NCI-H1092 (cell line): ENCODE results near the gene GRPEL1.
A peak's percentile ranks its signal among the peaks of the same experiment; 100 is the strongest.
"Not testable (repeated sequence)": the region's sequence is repeated elsewhere in the genome, so short reads cannot be mapped to it uniquely, and the experiment has no call there.

Experiments
- DNase-seq: peaks from one replicate; lab custom pipeline; 2025; lab: John Stamatoyannopoulos, UW

Gene GRPEL1

GRCh38 chr4:7067452-7068278 lies at the start of gene GRPEL1:
GRPEL1 (minus strand) TSS chr4:7068064; CDS start chr4:7068032, 32 bp downstream.
- DNase-seq, result peak; percentile 99

- DNase-seq, result no peak
Observed at GRCh38 chr4:7116705-7117104, 48.8 kb upstream of the GRPEL1 start.

GRCh38 chr4:7115557-7116340 lies 47.9 kb upstream of the GRPEL1 start:
- no peak for DNase-seq

GRCh38 chr4:7112656-7113055 lies 44.8 kb upstream of the GRPEL1 start:
- DNase-seq, result no peak

GRCh38 chr4:7111441-7111840 lies 43.6 kb upstream of the GRPEL1 start:
- DNase-seq, result no peak

- DNase-seq, result no peak
Observed at GRCh38 chr4:7110546-7110945, 42.7 kb upstream of the GRPEL1 start.

GRCh38 chr4:7109169-7109568 lies 41.3 kb upstream of the GRPEL1 start:
- DNase-seq, result no peak

GRCh38 chr4:7108660-7109059 lies 40.8 kb upstream of the GRPEL1 start:
- no peak for DNase-seq

GRCh38 chr4:7108046-7108625 lies 40.3 kb upstream of the GRPEL1 start:
- no peak for DNase-seq

- DNase-seq, result no peak
Observed at GRCh38 chr4:7107166-7107905, 39.5 kb upstream of the GRPEL1 start.

- no peak for DNase-seq
Observed at GRCh38 chr4:7105276-7105675, 37.4 kb upstream of the GRPEL1 start.

- no peak for DNase-seq
Observed at GRCh38 chr4:7104366-7105031, 36.6 kb upstream of the GRPEL1 start.

- DNase-seq, result no peak
Observed at GRCh38 chr4:7103607-7104365, 35.9 kb upstream of the GRPEL1 start.

GRCh38 chr4:7103031-7103606 lies 35.3 kb upstream of the GRPEL1 start:
- DNase-seq, result peak; percentile 39

GRCh38 chr4:7102516-7102909 lies 34.6 kb upstream of the GRPEL1 start:
- not testable (repeated sequence) for DNase-seq

GRCh38 chr4:7101692-7102515 lies 34.0 kb upstream of the GRPEL1 start:
- peak; percentile 34 for DNase-seq

GRCh38 chr4:7096236-7096635 lies 28.4 kb upstream of the GRPEL1 start:
- no peak for DNase-seq

- no peak for DNase-seq
Observed at GRCh38 chr4:7095611-7096155, 27.8 kb upstream of the GRPEL1 start.

- DNase-seq, result no peak
Observed at GRCh38 chr4:7094916-7095315, 27.1 kb upstream of the GRPEL1 start.
